Common myeloid progenitor, CD34-positive (primary cell): ENCODE results near the gene ARMC12.
"Not testable (repeated sequence)": the region's sequence is repeated elsewhere in the genome, so short reads cannot be mapped to it uniquely, and the experiment has no call there.

Source experiments
- CTCF ChIA-PET: fragments of 350-600 bp; sonication (Branson Sonifier 250); formaldehyde crosslinking; loops from one replicate; lab custom pipeline; 2021; ENCODE audit warnings: antibody characterized with exemption; lab: Charles Lee
- POLR2A ChIA-PET: fragments of 350-600 bp; sonication (Branson Sonifier 250); formaldehyde crosslinking; loops from one replicate; lab custom pipeline; 2021; ENCODE audit warnings: antibody characterized with exemption; lab: Charles Lee
- DNase-seq, 3 donors: peaks; one replicate each; pipeline versions ENCODE4 v3.0.0 to v3.0.0-alpha.2; 2013
- H3K27ac ChIP-seq, 2 experiments: 1 replicate in 1 of 2; 2 replicates in 1 of 2; pipeline ENCODE4 v1.7.0; 2013; ENCODE audit warnings: inconsistent platforms in 2 of 2, low read length in 2 of 2, mild to moderate bottlenecking in 2 of 2, low read depth in 1 of 2, moderate library complexity in 1 of 2; ENCODE audit not compliant: severe bottlenecking in 2 of 2, insufficient read depth in 1 of 2, poor library complexity in 1 of 2
- H3K27me3 ChIP-seq, 5 experiments: replicated peaks in 2 of 5; 1 replicate in 3 of 5; 2 replicates in 2 of 5; pipeline versions ENCODE4 v1.6.1 to v1.7.0; 2013; ENCODE audit warnings: low read length in 4 of 5, mild to moderate bottlenecking in 2 of 5, moderate library complexity in 2 of 5, inconsistent platforms in 1 of 5; ENCODE audit not compliant: insufficient read depth in 5 of 5, control insufficient read depth in 4 of 5
- H3K36me3 ChIP-seq, 4 experiments: 1 replicate in 2 of 4; 2 replicates in 2 of 4; pipeline versions ENCODE4 v1.6.1 to v1.7.0; 2013; ENCODE audit warnings: low read length in 3 of 4, control low read depth in 1 of 4, mild to moderate bottlenecking in 1 of 4; ENCODE audit not compliant: control insufficient read depth in 4 of 4, insufficient read depth in 4 of 4
- H3K4me1 ChIP-seq, 4 experiments: 1 replicate in 3 of 4; 2 replicates in 1 of 4; pipeline versions ENCODE4 v1.6.1 to v1.7.1; 2013; ENCODE audit warnings: low read length in 3 of 4, mild to moderate bottlenecking in 3 of 4, control low read depth in 1 of 4, inconsistent platforms in 1 of 4, moderate library complexity in 1 of 4; ENCODE audit not compliant: control insufficient read depth in 4 of 4, insufficient read depth in 4 of 4; ENCODE audit errors: control extremely low read depth in 1 of 4
- H3K4me3 ChIP-seq, 7 experiments: 1 replicate in 4 of 7; 2 replicates in 3 of 7; pipeline versions ENCODE4 v1.5.1 to v1.7.0; 2013; ENCODE audit warnings: mild to moderate bottlenecking in 7 of 7, low read length in 6 of 7, moderate library complexity in 6 of 7, inconsistent platforms in 2 of 7, low read depth in 2 of 7, control low read depth in 1 of 7; ENCODE audit not compliant: insufficient read depth in 4 of 7, control insufficient read depth in 1 of 7; ENCODE audit errors: extremely low read depth in 1 of 7
- H3K9me3 ChIP-seq, 5 experiments: 1 replicate in 4 of 5; 2 replicates in 1 of 5; pipeline versions ENCODE4 v1.6.1 to v1.7.1; 2013; ENCODE audit warnings: low read length in 4 of 5, mild to moderate bottlenecking in 2 of 5, inconsistent platforms in 1 of 5, low read depth in 1 of 5, moderate library complexity in 1 of 5; ENCODE audit not compliant: control insufficient read depth in 4 of 5, insufficient read depth in 2 of 5; ENCODE audit errors: control extremely low read depth in 1 of 5
- WGBS: methylation state at CpG from one replicate; pipeline ENCODE4 v1.1.5; 2013; ENCODE audit not compliant: insufficient coverage; 5-methylcytosine and 5-hydroxymethylcytosine counted together

Gene ARMC12

DNA sequence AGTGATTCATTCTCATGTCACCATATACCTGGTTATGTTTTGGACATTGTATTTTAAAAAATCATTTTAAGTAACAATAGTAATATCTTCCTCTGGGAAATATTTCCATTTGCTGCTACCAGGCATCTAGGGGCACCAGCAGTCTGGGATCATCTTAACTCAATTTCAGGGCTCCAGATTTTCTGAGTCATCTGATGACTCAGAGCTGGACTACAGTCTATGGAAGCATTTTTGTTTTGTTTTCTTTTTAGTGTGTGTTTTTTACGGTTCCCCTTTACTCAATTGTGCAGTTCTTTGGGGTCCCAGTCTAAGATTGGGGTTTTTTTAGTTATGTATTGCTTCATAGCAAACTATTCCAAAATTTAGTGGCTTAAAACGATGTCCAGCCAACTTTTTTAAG, 42.4 kb upstream of the ARMC12 start:
- Histone ChIP-seq H3K9me3 (peaks cover 0 to 2% (median 0%) of the 10 kb centered on the region in 5 experiments), H3K27ac (no peak overlapping the region), H3K27me3 (no peaks in the 10 kb centered on the region), H3K4me1 (peaks cover 0 to 12% (median 10%) of the 10 kb centered on the region in 4 experiments), H3K36me3 (no peaks in the 10 kb centered on the region), H3K4me3 (no peak overlapping the region)
- ChIA-PET POLR2A (no interaction called here), CTCF (interaction anchor here (0.9 to 1.1 kb wide), 2 partner anchors 32 to 42 kb away, joined by 3 read pairs; partner anchors contain the start of gene ARMC12)
- peak in 2 of 3 donors; percentile 62 for DNase-seq
- no CpG with 5 or more reads among the region's 2 CpGs for WGBS

DNA sequence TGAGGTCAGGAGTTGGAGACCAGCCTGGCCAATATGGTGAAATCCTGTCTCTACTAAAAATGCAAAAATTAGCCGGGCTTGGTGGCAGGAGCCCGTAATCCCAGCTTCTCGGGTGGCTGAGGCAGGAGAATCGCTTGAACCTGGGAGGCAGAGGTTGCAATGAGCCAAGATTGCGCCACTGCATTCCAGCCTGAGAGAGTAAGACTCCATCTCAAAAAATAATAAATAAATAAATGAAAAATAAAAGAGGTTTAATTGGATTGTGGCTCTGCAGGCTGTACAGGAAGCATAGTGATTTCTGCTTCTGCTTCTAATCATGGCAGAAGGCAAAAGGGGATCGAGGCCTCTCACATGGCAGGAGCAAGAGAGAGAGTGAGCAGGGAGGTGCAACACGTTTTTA, 38.4 kb upstream of the ARMC12 start:
- H3K36me3 ChIP-seq, H3K4me1 ChIP-seq, H3K27ac ChIP-seq, H3K4me3 ChIP-seq, H3K9me3 ChIP-seq, H3K27me3 ChIP-seq, POLR2A ChIA-PET, DNase-seq: not testable (repeated sequence)
- CTCF ChIA-PET: interaction anchor here (0.9 kb wide), 1 partner anchor 34 kb away, joined by 3 read pairs; no protein-coding TSS in a partner anchor
- WGBS: 96% methylated on average over 5 of the region's 7 CpGs

DNA sequence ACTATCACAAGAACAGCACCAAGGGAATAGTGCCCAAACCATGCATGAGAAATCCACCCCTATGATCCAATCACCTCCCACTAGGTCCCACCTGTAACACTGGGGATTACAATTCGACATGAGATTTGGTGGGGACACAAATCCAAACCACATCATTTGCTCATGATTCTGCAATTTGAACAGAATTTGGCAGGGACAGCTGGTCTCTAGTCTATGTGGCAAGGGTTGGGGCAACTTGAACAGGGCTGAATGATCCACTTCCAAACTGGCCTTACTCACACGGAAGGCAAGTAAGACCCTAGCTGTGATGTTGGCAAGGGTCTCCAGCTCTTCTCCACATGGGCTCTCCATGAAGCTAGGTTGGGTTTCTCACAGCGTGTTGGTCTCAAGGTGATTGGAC, 38.0 kb upstream of the ARMC12 start:
- no peak for DNase-seq
- 100% methylated on average over 1 of the region's 3 CpGs for WGBS
- no peaks in the 10 kb centered on the region for H3K27me3 ChIP-seq
- H3K9me3 ChIP-seq: peaks cover 0 to 5% (median 3%) of the 10 kb centered on the region in 5 experiments
- no peaks in the 10 kb centered on the region for H3K4me1 ChIP-seq
- no peaks in the 10 kb centered on the region for H3K36me3 ChIP-seq
- no peak overlapping the region for H3K27ac ChIP-seq
- no peak overlapping the region for H3K4me3 ChIP-seq
- CTCF ChIA-PET: interaction anchor here (0.9 kb wide), 1 partner anchor 34 kb away, joined by 3 read pairs; no protein-coding TSS in a partner anchor
- POLR2A ChIA-PET: interaction anchor here (1.1 kb wide), 1 partner anchor 19 kb away, joined by 3 read pairs; no protein-coding TSS in a partner anchor

DNA sequence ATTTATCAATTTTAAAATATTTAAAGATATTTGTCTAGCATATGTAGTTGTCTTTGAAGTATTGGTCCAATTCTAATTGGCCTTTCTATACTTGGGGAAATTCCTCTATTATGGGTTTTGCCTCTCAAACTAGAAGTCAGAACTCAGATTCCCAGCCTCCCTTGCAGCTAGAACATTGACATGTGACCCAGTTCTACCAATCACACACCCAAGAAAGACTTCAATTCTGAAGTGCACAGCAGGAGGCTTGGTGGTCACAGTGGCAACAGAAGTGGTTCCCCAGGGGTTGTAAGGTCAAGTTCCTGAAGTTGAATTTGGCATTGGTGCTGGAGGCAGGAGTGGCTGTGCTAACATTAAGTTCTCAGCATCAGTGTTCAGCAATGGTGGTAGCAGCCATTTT, 33.3 kb upstream of the ARMC12 start:
- ChIA-PET CTCF (interaction anchor here (2.6 kb wide), 1 partner anchor 33 kb away, joined by 8 read pairs; the partner anchor contains the start of gene ARMC12), POLR2A (no interaction called here)
- Histone ChIP-seq H3K4me1 (no peaks in the 10 kb centered on the region), H3K9me3 (peaks cover 0 to 5% (median 3%) of the 10 kb centered on the region in 5 experiments), H3K27me3 (no peaks in the 10 kb centered on the region), H3K36me3 (no peaks in the 10 kb centered on the region), H3K27ac (no peak overlapping the region), H3K4me3 (no peak overlapping the region)
- DNase-seq: peak in 2 of 3 donors; percentile 26 to 39

DNA sequence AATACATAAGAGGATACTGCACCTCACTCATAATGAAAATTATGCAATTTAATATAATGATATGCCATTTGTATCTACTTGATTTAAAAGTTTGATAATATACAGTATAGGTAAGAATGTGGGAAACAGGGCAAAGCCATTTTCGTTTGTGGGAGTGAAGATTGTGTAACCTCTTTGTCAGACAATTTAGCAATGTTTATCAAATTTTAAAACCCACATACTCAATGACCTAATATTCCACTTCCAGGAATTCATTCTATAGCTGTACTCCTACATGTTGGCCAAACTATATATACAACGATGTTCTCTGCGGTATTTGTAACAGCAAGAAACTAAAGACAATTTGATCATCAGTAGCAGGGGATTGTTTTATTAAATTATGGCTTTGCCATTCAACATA, 30.4 kb upstream of the ARMC12 start:
- Histone ChIP-seq H3K27me3 (no peaks in the 10 kb centered on the region), H3K36me3 (no peaks in the 10 kb centered on the region), H3K4me1 (peaks cover 0 to 6% (median 0%) of the 10 kb centered on the region in 4 experiments), H3K4me3 (no peak overlapping the region), H3K27ac (no peak overlapping the region), H3K9me3 (peaks cover 0 to 5% (median 3%) of the 10 kb centered on the region in 5 experiments)
- ChIA-PET CTCF (no interaction called here), POLR2A (no interaction called here)
- no CpG with 5 or more reads among the region's 3 CpGs for WGBS
- DNase-seq: no peak

DNA sequence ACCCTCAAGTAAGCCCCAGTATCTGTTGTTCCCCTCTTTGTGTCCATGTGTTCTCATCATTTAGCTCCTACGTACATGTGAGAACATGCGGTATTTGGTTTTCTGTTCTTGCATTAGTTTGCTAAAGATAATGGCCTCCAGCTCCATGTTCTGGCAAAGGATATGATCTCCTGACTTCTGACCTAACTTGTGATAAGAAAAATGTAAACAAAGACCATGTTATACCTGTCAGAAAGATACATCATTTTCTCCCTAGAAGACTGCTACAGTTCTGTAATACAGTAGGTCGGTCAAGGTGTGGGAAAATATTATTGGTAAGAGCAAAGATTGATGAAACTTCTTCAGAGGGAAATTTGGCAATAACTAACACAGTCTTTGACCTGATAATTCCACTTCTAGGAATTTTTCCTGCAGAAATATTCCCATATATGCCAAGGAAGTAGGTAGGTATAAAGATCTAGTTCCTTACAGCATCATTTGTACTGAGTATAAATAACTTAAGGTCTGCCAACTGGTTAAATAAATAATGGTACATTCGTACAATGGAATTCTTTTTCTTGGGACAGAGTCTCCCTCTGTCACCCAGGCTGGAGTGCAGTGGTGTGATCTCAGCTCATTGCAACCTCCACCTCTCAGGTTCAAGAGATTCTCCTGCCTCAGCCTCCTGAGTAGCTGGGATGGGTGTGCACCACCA, 29.0 kb upstream of the ARMC12 start:
- H3K27me3 ChIP-seq: no peaks in the 10 kb centered on the region
- ChIA-PET POLR2A (no interaction called here), CTCF (interaction anchor here (0.7 kb wide), 1 partner anchor 8 kb away, joined by 3 read pairs; no protein-coding TSS in a partner anchor)
- WGBS: 100% methylated on average over 3 of the region's 4 CpGs
- peaks cover 0 to 14% (median 5%) of the 10 kb centered on the region in 4 experiments for H3K4me1 ChIP-seq
- DNase-seq: no peak
- no peak overlapping the region for H3K27ac ChIP-seq
- H3K36me3 ChIP-seq: no peaks in the 10 kb centered on the region
- H3K4me3 ChIP-seq: no peak overlapping the region
- peaks cover 0 to 5% (median 3%) of the 10 kb centered on the region in 5 experiments for H3K9me3 ChIP-seq

DNA sequence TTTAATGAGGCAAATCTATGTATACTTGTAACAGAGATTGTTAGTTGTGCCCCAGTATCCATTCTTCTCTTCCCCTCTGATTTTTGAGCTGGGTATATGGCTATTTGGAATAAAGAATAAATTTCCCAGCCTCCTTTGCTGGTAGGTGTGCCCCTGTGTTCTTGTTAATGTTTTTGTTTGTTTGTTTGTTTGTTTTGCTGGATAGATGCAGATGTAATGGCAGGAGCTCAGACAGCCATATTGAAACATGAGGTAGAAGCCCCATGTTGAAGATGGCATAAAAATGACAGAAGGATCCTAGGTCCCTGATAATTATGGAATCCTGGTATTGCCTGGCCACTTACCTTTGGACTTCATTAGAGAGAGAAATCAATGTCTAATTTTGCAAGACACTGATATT, 28.2 kb upstream of the ARMC12 start:
- Histone ChIP-seq H3K9me3 (peaks cover 0 to 2% (median 2%) of the 10 kb centered on the region in 5 experiments), H3K4me3 (no peak overlapping the region), H3K27me3 (no peaks in the 10 kb centered on the region), H3K36me3 (no peaks in the 10 kb centered on the region), H3K4me1 (peaks cover 0 to 21% (median 7%) of the 10 kb centered on the region in 4 experiments), H3K27ac (no peak overlapping the region)
- POLR2A ChIA-PET: no interaction called here
- no peak for DNase-seq
- CTCF ChIA-PET: no interaction called here
